ENCODE results near the gene CALCB. TPM values are rescaled to one million over a fixed set of nuclear protein-coding genes. Genes with fewer than 3 reads are reported as not detected.

CALCB gene
- total and polyA plus RNA-seq, 4 donors = 0.02 to 1.2 (median 0.39) TPM

GRCh38 chr11:15113381-15113780 lies 40.0 kb downstream of the CALCB start (continued):
- TF ChIP-seq RXRA (IDR thresholded peaks at IDR 0.05) = no peak

- Histone ChIP-seq H3K36me3 (ENCODE audit: control insufficient read depth in 4 of 4, insufficient read depth in 3 of 4, low read depth in 1 of 4, low read length in 3 of 4) (no peaks in the 10 kb centered on the region), H3K27me3 (ENCODE audit: control insufficient read depth in 4 of 4, insufficient read depth in 4 of 4, low read length in 3 of 4) (no peaks in the 10 kb centered on the region), H3K27ac (ENCODE audit: low read depth in 1 of 2, low read length in 2 of 2) (no peak within 1 kb of the TSS), H3K4me1 (ENCODE audit: control insufficient read depth in 4 of 4, insufficient read depth in 4 of 4, low read length in 3 of 4) (peaks cover 0 to 4% (median 1%) of the 10 kb centered on the region in 4 donors), H3K9me3 (ENCODE audit: control insufficient read depth in 4 of 4, low read length in 3 of 4) (no peaks in the 10 kb centered on the region), H3K4me3 (ENCODE audit: low read depth in 1 of 3, low read length in 3 of 3) (peak within 1 kb of the TSS in 1 of 3 donors; percentile 32), H3K9ac (ENCODE audit: low read depth in 1 of 2, low read length in 2 of 2) (no peak within 1 kb of the TSS)
- WGBS = 13% methylated on average over 50 of the region's 50 CpGs
- no peak for DNase-seq (ENCODE audit: low spot score)
- TF ChIP-seq GABPA (IDR thresholded peaks at IDR 0.05 in 1 of 2, conservative IDR thresholded peaks at IDR 0.05 in 1 of 2) = no peak
- no peak for TF ChIP-seq MAX (IDR thresholded peaks at IDR 0.05)
- TF ChIP-seq, protein P1, sequence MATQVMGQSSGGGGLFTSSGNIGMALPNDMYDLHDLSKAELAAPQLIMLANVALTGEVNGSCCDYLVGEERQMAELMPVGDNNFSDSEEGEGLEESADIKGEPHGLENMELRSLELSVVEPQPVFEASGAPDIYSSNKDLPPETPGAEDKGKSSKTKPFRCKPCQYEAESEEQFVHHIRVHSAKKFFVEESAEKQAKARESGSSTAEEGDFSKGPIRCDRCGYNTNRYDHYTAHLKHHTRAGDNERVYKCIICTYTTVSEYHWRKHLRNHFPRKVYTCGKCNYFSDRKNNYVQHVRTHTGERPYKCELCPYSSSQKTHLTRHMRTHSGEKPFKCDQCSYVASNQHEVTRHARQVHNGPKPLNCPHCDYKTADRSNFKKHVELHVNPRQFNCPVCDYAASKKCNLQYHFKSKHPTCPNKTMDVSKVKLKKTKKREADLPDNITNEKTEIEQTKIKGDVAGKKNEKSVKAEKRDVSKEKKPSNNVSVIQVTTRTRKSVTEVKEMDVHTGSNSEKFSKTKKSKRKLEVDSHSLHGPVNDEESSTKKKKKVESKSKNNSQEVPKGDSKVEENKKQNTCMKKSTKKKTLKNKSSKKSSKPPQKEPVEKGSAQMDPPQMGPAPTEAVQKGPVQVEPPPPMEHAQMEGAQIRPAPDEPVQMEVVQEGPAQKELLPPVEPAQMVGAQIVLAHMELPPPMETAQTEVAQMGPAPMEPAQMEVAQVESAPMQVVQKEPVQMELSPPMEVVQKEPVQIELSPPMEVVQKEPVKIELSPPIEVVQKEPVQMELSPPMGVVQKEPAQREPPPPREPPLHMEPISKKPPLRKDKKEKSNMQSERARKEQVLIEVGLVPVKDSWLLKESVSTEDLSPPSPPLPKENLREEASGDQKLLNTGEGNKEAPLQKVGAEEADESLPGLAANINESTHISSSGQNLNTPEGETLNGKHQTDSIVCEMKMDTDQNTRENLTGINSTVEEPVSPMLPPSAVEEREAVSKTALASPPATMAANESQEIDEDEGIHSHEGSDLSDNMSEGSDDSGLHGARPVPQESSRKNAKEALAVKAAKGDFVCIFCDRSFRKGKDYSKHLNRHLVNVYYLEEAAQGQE (IDR thresholded peaks at IDR 0.05) = no peak
- TF ChIP-seq EGR1 (IDR thresholded peaks at IDR 0.05; ENCODE audit: low read depth in 2 of 2) = no peak
- TF ChIP-seq FOXA1 (IDR thresholded peaks at IDR 0.05) = no peak
- TF ChIP-seq YY1 (IDR thresholded peaks at IDR 0.05) = no peak
- no peak for TF ChIP-seq HNF4A (conservative IDR thresholded peaks at IDR 0.05)
- TF ChIP-seq, protein P2, sequence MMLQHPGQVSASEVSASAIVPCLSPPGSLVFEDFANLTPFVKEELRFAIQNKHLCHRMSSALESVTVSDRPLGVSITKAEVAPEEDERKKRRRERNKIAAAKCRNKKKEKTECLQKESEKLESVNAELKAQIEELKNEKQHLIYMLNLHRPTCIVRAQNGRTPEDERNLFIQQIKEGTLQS (IDR thresholded peaks at IDR 0.05) = no peak
- no peak for TF ChIP-seq JUND (IDR thresholded peaks at IDR 0.05)
- no peak for TF ChIP-seq ZBTB33 (IDR thresholded peaks at IDR 0.05)
Observed at GRCh38 chr11:15114501-15115475, 41.4 kb downstream of the CALCB start, which contains the start of gene INSC. Gene INSC, plus strand, starts transcription at chr11:15114923. Its CDS starts 34,252 bp downstream, at chr11:15149175.

GRCh38 chr11:15115686-15116085 lies 42.3 kb downstream of the CALCB start:
- Histone ChIP-seq H3K27ac (ENCODE audit: low read depth in 1 of 2, low read length in 2 of 2) (no peak overlapping the region), H3K4me3 (ENCODE audit: low read depth in 1 of 3, low read length in 3 of 3) (no peak overlapping the region)

More at GRCh38 chr11:15115686-15116085, 42.3 kb downstream of the CALCB start:
- H3K4me1 ChIP-seq (ENCODE audit: control insufficient read depth in 4 of 4, insufficient read depth in 4 of 4, low read length in 3 of 4) = peaks cover 0 to 4% (median 1%) of the 10 kb centered on the region in 4 donors
- H3K36me3 ChIP-seq (ENCODE audit: control insufficient read depth in 4 of 4, insufficient read depth in 3 of 4, low read depth in 1 of 4, low read length in 3 of 4) = no peaks in the 10 kb centered on the region
- no peaks in the 10 kb centered on the region for H3K9me3 ChIP-seq (ENCODE audit: control insufficient read depth in 4 of 4, low read length in 3 of 4)
- H3K27me3 ChIP-seq (ENCODE audit: control insufficient read depth in 4 of 4, insufficient read depth in 4 of 4, low read length in 3 of 4) = peaks cover 0 to 3% (median 0%) of the 10 kb centered on the region in 4 donors
- WGBS = 94% methylated on average over 5 of the region's 5 CpGs
- no peak for TF ChIP-seq MAX (IDR thresholded peaks at IDR 0.05)
- TF ChIP-seq, protein P2 (IDR thresholded peaks at IDR 0.05) = no peak
- TF ChIP-seq FOXA1 (IDR thresholded peaks at IDR 0.05) = no peak
- TF ChIP-seq, protein P1 (IDR thresholded peaks at IDR 0.05) = no peak
- H3K9ac ChIP-seq (ENCODE audit: low read depth in 1 of 2, low read length in 2 of 2) = no peak overlapping the region
- no peak for DNase-seq (ENCODE audit: low spot score)

Measured in liver (tissue), 9 donors.